Stimulated activated naive B cell treated with anti-CD40 and anti-IgM and Interleukin-4, amounts not matched to agents 10 μg/mL and 1 μg/mL and 100 μg/mL, for 72 hours (primary cell): ENCODE results near the gene CDC45.
A peak's percentile ranks its signal among the peaks of the same experiment; 100 is the strongest.
"Not testable (repeated sequence)": the region's sequence is repeated elsewhere in the genome, so short reads cannot be mapped to it uniquely, and the experiment has no call there.

ENCODE experiments used
- ATAC-seq, 2 donors: fragments of 150-1000 bp; cut with Tn5 transposase; replicated peaks; 2 replicates each; pipeline ENCODE4 v1.10.0; 2021; ENCODE audit warnings: moderate library complexity in 1 of 2
- DNase-seq: peaks from one replicate; pipeline ENCODE4 v3.0.0; 2021
- H3K27ac Mint-ChIP-seq: one replicate; pipeline ENCODE4 v1.8.0; 2022; ENCODE audit warnings: mild to moderate bottlenecking, mixed read lengths
- H3K27me3 Mint-ChIP-seq, 2 donors: one replicate each; pipeline ENCODE4 v1.8.0; 2022; ENCODE audit warnings: mixed read lengths in 2 of 2
- H3K36me3 Mint-ChIP-seq, 2 donors: one replicate each; pipeline ENCODE4 v1.8.0; 2022; ENCODE audit warnings: mixed read lengths in 2 of 2, mild to moderate bottlenecking in 1 of 2
- H3K4me1 Mint-ChIP-seq, 2 donors: one replicate each; pipeline ENCODE4 v1.8.0; 2022; ENCODE audit warnings: mixed read lengths in 2 of 2, mild to moderate bottlenecking in 1 of 2
- H3K4me3 Mint-ChIP-seq, 2 donors: one replicate each; pipeline ENCODE4 v1.8.0; 2022; ENCODE audit warnings: mild to moderate bottlenecking in 2 of 2, mixed read lengths in 2 of 2, moderate library complexity in 1 of 2
- H3K9me3 Mint-ChIP-seq, 2 donors: one replicate each; pipeline ENCODE4 v1.8.0; 2022; ENCODE audit warnings: mixed read lengths in 2 of 2, mild to moderate bottlenecking in 1 of 2

CDC45 gene

GRCh38 chr22:19442166-19442565 is 37.6 kb upstream of the CDC45 start:
- peak overlapping the region; percentile 47 for H3K27ac Mint-ChIP-seq
- peaks cover 20 to 44% of the 10 kb centered on the region in 2 donors for H3K36me3 Mint-ChIP-seq
- ATAC-seq (no peak), DNase-seq (no peak)
- no peaks in the 10 kb centered on the region for H3K9me3 Mint-ChIP-seq
- peaks cover 27 to 51% of the 10 kb centered on the region in 2 donors for H3K4me1 Mint-ChIP-seq
- H3K27me3 Mint-ChIP-seq, result no peaks in the 10 kb centered on the region
- no peak overlapping the region for H3K4me3 Mint-ChIP-seq

DNA sequence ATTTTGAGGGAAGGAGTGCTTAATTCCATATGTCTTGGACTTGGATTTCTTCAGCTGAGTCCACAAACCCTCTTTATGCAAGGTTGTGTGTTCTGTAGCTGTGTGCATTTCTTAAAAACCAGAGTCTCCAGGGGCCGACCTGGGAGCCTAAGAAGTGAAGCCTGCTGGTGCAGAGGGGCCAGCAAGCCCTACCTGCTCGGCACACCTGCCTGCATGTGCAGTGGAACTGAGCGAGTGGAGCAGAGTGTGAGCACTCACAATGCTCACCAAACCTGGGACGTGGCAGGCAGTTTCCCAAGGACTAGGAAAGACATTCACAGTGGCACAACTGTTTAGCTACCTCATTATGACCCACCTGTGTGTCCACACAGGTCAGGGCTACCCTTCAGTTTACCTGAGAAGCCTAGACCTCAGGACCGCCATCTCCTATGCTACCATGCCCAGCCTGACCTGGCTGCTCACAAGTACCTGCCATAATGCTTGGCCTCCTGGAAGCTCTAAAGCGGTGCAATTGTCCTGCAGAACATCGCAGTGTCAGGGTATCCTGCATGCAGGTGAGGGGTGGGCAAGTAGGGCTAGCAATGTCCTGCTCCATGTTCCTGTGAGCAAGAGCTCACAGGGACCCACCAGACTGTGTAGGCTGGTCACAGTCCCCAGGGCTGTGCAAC is 36.0 kb upstream of the CDC45 start:
- H3K4me1 Mint-ChIP-seq, result peaks cover 30 to 59% of the 10 kb centered on the region in 2 donors
- peak overlapping the region; percentile 14 for H3K27ac Mint-ChIP-seq
- ATAC-seq (no peak), DNase-seq (no peak)
- peaks cover 18 to 40% of the 10 kb centered on the region in 2 donors for H3K36me3 Mint-ChIP-seq
- H3K4me3 Mint-ChIP-seq, result no peak overlapping the region
- H3K27me3 Mint-ChIP-seq, result no peaks in the 10 kb centered on the region
- no peaks in the 10 kb centered on the region for H3K9me3 Mint-ChIP-seq

DNA sequence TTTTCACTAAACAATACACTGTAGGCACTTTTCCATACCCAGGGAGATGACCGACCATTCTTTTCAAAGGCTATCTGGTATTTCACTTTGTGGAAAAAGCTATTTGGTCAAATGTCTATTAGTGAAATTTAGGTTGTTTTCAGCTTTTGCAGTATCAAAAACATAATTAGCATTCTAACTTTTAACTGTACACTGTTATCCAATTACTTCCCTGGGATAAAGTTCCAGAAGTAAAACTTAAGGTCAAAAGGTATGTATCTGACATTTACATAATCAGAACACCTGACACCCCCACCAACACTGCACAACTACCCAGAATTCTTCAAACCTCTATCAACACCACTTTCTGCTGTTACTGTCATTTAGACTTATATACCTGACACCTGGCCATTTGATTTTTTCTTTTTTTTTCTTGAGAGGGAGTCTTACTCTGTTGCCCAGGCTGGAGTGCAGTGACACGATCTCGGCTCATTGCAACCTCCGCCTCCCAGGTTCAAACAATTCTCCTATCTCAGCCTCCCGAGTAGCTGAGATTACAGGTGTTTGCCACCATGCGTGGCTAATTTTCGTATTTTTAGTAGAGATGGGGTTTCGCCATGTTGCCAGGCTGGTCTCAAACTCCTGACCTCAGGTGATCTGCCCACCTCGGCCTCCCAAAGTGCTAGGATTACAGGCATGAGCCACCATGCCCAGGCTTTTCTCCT is 34.3 kb upstream of the CDC45 start:
- H3K4me1 Mint-ChIP-seq, result peaks cover 32 to 62% of the 10 kb centered on the region in 2 donors
- H3K36me3 Mint-ChIP-seq, result peaks cover 18 to 37% of the 10 kb centered on the region in 2 donors
- H3K27ac Mint-ChIP-seq, result peak overlapping the region; percentile 51
- not testable (repeated sequence) for DNase-seq, H3K9me3 Mint-ChIP-seq, H3K27me3 Mint-ChIP-seq, H3K4me3 Mint-ChIP-seq, ATAC-seq

DNA sequence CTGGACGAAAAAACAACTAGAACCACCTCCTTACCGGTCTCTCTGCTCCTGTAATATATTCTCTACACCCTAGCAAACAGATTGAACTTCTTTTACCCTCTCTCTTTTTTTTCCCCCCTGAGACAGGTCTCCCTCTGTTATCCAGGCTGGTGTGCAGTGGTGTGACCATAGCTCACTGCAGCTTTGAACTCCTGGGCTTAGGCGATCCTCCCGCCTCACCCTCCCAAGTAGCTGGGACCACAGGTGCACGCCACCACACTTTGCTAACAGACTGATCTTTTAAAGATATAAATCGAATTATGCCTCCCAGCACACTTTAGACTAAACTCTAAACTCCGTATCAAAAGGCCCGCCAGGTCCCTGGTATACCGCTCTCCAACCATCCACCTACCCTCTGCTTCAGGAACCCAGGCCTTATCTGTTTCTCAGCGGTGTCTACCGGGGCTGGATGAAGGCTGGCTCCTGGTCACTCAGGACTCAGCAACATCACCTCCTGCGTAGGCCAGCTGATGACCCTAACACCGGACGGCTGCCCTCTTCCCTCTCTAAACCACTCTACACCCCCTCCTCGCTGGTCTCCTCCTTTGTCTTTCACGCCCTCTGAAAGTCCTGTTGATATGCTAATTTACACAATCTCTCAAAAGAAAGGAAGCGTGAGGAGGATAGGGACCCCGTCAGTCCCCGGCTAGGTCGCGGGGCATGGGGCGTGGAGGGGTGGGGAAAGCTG is 33.0 kb upstream of the CDC45 start:
- no peaks in the 10 kb centered on the region for H3K27me3 Mint-ChIP-seq
- H3K9me3 Mint-ChIP-seq, result no peaks in the 10 kb centered on the region
- peaks cover 13 to 37% of the 10 kb centered on the region in 2 donors for H3K36me3 Mint-ChIP-seq
- DNase-seq (no peak), ATAC-seq (no peak)
- H3K4me3 Mint-ChIP-seq, result peak overlapping the region; percentile 88 to 91
- peak overlapping the region; percentile 99 for H3K27ac Mint-ChIP-seq
- peaks cover 34 to 61% of the 10 kb centered on the region in 2 donors for H3K4me1 Mint-ChIP-seq

- H3K4me3 Mint-ChIP-seq, result peak within 1 kb of the TSS; percentile 88 to 91
- H3K27me3 Mint-ChIP-seq, result no peaks in the 10 kb centered on the region
- peak within 1 kb of the TSS; percentile 99 for H3K27ac Mint-ChIP-seq
- no peaks in the 10 kb centered on the region for H3K9me3 Mint-ChIP-seq
- H3K36me3 Mint-ChIP-seq, result peaks cover 12 to 36% of the 10 kb centered on the region in 2 donors
- DNase-seq (peak; percentile 88), ATAC-seq (peak; percentile 85 to 89)
- H3K4me1 Mint-ChIP-seq, result peaks cover 32 to 56% of the 10 kb centered on the region in 2 donors
These were observed 32.2 kb upstream of the CDC45 start, which contains the start of gene C22orf39 for GRCh38 chr22:19447330-19448075. Gene C22orf39 (minus strand): TSS chr22:19447711. CDS start chr22:19447688, 23 bp downstream.

DNA sequence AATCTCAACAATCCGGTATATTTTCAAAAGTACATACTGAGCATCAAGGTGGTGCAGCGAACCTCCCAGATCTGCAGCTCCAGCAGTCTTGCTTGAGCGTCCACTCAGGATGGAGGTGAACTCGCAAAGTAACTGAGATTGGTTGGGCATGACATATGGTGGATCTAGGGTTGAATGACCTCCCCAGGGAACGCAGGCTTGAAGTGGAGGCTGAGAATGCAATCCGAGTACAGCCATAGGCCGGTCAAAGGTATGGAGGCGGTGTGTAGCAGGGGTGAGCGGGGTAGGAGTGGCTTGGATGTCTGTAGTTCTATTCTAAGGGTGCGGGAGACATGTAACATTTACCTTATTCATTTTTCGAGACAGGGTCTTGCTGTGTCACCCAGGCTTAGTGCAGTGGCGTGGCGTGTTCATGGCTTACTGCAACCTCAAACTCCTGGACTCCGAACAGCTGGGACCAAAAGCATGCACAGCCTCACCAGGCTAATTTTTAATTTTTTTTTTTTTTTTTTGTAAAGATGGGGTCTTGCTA is 31.6 kb upstream of the CDC45 start:
- DNase-seq (peak; percentile 76), ATAC-seq (peak; percentile 82 to 83)
- peaks cover 14 to 41% of the 10 kb centered on the region in 2 donors for H3K36me3 Mint-ChIP-seq
- H3K27ac Mint-ChIP-seq, result peak overlapping the region; percentile 99
- H3K27me3 Mint-ChIP-seq, result no peaks in the 10 kb centered on the region
- no peaks in the 10 kb centered on the region for H3K9me3 Mint-ChIP-seq
- H3K4me3 Mint-ChIP-seq, result peak overlapping the region; percentile 88 to 91
- peaks cover 29 to 52% of the 10 kb centered on the region in 2 donors for H3K4me1 Mint-ChIP-seq

DNA sequence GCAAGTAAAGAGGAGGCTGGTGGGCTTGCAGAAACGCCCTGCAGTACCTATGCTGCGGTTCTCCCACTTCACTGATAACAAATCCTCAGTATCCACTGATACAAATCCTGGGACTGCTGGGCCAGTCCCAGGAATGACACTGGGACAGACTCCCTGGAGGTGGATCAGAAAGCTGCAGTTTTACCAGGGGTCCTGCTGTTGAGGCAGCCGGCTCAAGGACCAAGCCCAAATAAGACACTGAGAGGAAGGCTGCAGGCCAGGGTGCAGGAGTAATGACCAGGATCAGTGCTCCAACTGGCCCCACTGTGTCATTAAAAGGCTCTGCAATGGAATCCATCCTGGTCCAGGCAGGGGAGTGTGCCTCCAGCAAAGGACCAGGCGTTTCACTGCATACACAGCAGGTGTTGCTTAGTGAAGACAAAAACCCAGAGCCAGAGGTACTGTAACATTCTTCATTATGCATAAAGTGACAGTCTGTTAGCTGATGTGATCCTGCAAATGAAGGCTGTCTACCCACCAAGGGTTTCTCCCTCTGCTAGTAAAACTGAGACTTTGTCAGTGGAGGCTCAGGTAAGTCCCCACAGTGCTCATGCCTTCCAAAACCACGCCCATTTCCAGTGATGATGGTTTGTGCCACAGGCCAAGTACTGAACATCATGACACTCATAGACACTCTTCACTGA is 30.8 kb upstream of the CDC45 start:
- Mint-ChIP-seq H3K4me1 (peaks cover 28 to 45% of the 10 kb centered on the region in 2 donors), H3K4me3 (peak overlapping the region; percentile 49 to 88), H3K36me3 (peaks cover 19 to 39% of the 10 kb centered on the region in 2 donors), H3K27me3 (no peaks in the 10 kb centered on the region), H3K9me3 (no peaks in the 10 kb centered on the region), H3K27ac (no peak overlapping the region)
- DNase-seq, result peak; percentile 30
- ATAC-seq, result peak in 1 of 2 donors; percentile 30

- Mint-ChIP-seq H3K4me3 (peak overlapping the region in 1 of 2 donors; percentile 23), H3K36me3 (peaks cover 23 to 41% of the 10 kb centered on the region in 2 donors), H3K27ac (peak overlapping the region; percentile 42), H3K4me1 (peaks cover 28 to 39% of the 10 kb centered on the region in 2 donors), H3K9me3 (no peaks in the 10 kb centered on the region), H3K27me3 (no peaks in the 10 kb centered on the region)
- DNase-seq, result no peak
- ATAC-seq, result no peak
These were observed 30.3 kb upstream of the CDC45 start for GRCh38 chr22:19449422-19449767.

DNA sequence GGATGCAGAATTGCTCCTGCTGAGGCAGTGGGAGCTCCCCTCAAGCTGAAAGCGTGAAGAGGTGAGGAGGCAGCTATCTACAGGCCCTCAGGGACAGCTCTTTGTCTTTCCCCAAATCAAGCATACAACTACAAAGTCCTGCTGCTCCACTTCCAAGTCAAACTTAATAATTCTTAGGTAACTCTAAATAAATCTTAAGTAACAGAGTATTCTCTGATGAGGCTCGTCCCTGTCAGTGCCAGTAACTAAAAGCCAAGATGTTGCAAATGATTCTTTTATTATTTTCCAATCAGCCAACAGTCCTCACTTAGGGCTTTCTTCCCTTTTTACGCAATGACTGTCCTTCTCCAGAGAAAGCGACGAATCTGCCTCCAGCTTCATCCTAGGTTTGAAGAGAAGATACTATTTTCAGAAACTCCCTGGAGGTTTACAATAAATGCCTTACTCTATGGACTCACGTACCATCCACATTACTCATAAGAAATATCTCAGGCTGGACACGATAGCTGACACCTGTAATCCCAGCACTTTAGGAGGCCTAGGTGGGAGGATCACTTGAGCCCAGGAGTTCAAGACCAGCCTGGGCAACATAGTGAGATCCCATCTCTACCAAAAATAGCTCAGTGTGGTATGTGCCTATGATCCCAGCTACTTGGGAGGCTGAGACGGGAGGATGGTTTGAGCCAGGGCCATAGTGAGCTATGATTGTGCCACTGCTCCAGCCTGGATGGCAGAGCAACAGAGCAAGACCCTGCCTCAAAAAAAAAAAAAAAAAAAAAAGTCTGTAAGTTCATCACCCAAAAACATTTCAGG is 29.2 kb upstream of the CDC45 start:
- peaks cover 23 to 28% of the 10 kb centered on the region in 2 donors for H3K4me1 Mint-ChIP-seq
- no peaks in the 10 kb centered on the region for H3K9me3 Mint-ChIP-seq
- DNase-seq (no peak), ATAC-seq (no peak)
- peak overlapping the region; percentile 69 for H3K27ac Mint-ChIP-seq
- H3K4me3 Mint-ChIP-seq, result no peak overlapping the region
- H3K36me3 Mint-ChIP-seq, result peaks cover 28 to 48% of the 10 kb centered on the region in 2 donors
- H3K27me3 Mint-ChIP-seq, result no peaks in the 10 kb centered on the region

DNA sequence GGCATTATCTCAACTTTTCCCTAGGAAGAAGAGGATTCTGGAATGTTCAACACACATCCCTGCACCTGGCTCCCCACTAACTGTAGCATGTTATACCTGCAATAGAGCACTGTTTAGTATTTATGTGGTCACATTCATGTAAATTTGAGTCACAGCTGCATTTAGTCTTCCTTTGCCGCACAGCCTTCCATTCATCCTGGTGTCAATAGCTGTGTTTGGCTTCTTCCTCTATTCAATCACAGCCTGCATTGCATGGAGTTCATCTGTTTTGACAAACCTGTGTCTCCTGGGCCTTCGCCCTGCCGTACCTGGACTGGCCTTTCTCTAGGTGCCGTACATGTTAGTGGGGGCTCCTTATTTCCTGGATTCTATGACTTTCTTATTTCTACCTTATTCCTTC is 28.1 kb upstream of the CDC45 start:
- Mint-ChIP-seq H3K27me3 (no peaks in the 10 kb centered on the region), H3K36me3 (peaks cover 36 to 51% of the 10 kb centered on the region in 2 donors), H3K27ac (no peak overlapping the region), H3K4me3 (no peak overlapping the region), H3K9me3 (no peaks in the 10 kb centered on the region), H3K4me1 (peaks cover 17 to 19% of the 10 kb centered on the region in 2 donors)
- DNase-seq (no peak), ATAC-seq (no peak)

GRCh38 chr22:19453718-19454117 is 26.0 kb upstream of the CDC45 start:
- Mint-ChIP-seq H3K4me3 (no peak overlapping the region), H3K9me3 (no peaks in the 10 kb centered on the region), H3K27me3 (no peaks in the 10 kb centered on the region), H3K27ac (no peak overlapping the region), H3K36me3 (peaks cover 41 to 53% of the 10 kb centered on the region in 2 donors), H3K4me1 (peaks cover 2 to 6% of the 10 kb centered on the region in 2 donors)
- ATAC-seq (no peak), DNase-seq (no peak)

GRCh38 chr22:19454156-19454555 is 25.6 kb upstream of the CDC45 start:
- DNase-seq (no peak), ATAC-seq (no peak)
- Mint-ChIP-seq H3K4me1 (peaks cover 0 to 5% of the 10 kb centered on the region in 2 donors), H3K27me3 (no peaks in the 10 kb centered on the region), H3K4me3 (no peak overlapping the region), H3K9me3 (no peaks in the 10 kb centered on the region), H3K27ac (no peak overlapping the region), H3K36me3 (peaks cover 41 to 53% of the 10 kb centered on the region in 2 donors)
